K562 (cell line): ENCODE measurements around the gene PIP5KL1. TPM values are rescaled to one million over a fixed set of nuclear protein-coding genes. Genes with fewer than 3 reads are reported as not detected.

ENCODE experiments used
- ATF1 ChIP-seq, 2 experiments: fragments of 450-650 bp in 1 of 2; IDR thresholded peaks; 2 replicates each; pipeline ENCODE4 v1.6.1; 2016; ENCODE audit warnings: missing compliant biosample characterization in 1 of 2, missing genetic modification characterization in 1 of 2
- BRF2 ChIP-seq: IDR thresholded peaks from 3 replicates; pipeline ENCODE4 v1.6.1; 2011; ENCODE audit warnings: borderline replicate concordance, mild to moderate bottlenecking; ENCODE audit not compliant: insufficient read length, insufficient read depth
- CUX1 ChIP-seq: fragments of 200-800 bp; sonication (Bioruptor generic); IDR thresholded peaks from 2 replicates; pipeline ENCODE4 v1.6.1; 2016; ENCODE audit warnings: missing genetic modification characterization, missing compliant biosample characterization
- ETV1 ChIP-seq: fragments of 450-650 bp; conservative IDR thresholded peaks from 2 replicates; pipeline ENCODE4 v1.6.1; 2016; ENCODE audit warnings: missing genetic modification characterization, control low read depth, low read depth, missing compliant biosample characterization
- HNRNPUL1 ChIP-seq: fragments of 200-400 bp; formaldehyde crosslinking; IDR thresholded peaks from 2 replicates; pipeline ENCODE4 v1.6.1; 2017; ENCODE audit warnings: low read length
- JUN ChIP-seq, 2 experiments: sonication (generic) in 1 of 2; formaldehyde crosslinking in 1 of 2; IDR thresholded peaks; 2 replicates each; pipeline versions ENCODE4 v1.6.1 to v1.8.0; 2012 to 2022; ENCODE audit warnings: borderline replicate concordance in 2 of 2, mild to moderate bottlenecking in 2 of 2, improper control_type of control experiment in 1 of 2, low read depth in 1 of 2, low read length in 1 of 2, missing genetic modification reagents in 1 of 2
- MTA3 ChIP-seq: fragments of 450-650 bp; formaldehyde crosslinking; IDR thresholded peaks from 2 replicates; pipeline ENCODE4 v1.6.1; 2017; ENCODE audit warnings: mild to moderate bottlenecking, borderline replicate concordance
- PATZ1 ChIP-seq: fragments of 250-450 bp; sonication (Bioruptor Pico); IDR thresholded peaks from 2 replicates; pipeline ENCODE4 v1.5.0; 2020; ENCODE audit warnings: mild to moderate bottlenecking, borderline replicate concordance
- POLR2AphosphoS5 ChIP-seq: IDR thresholded peaks from 2 replicates; pipeline ENCODE4 v1.6.1; 2011; ENCODE audit warnings: mild to moderate bottlenecking, low read depth, low read length, moderate library complexity; ENCODE audit not compliant: control insufficient read depth, insufficient read depth
- POLR2B ChIP-seq: fragments of 450-650 bp; IDR thresholded peaks from 2 replicates; pipeline ENCODE4 v1.6.1; 2018; ENCODE audit warnings: low read depth; ENCODE audit not compliant: partially characterized antibody
- POLR3A ChIP-seq: IDR thresholded peaks from 2 replicates; pipeline ENCODE4 v1.6.1; 2011; ENCODE audit warnings: borderline replicate concordance, mild to moderate bottlenecking, moderate library complexity; ENCODE audit not compliant: insufficient read length, insufficient read depth; ENCODE audit errors: extremely low read depth
- RFX7 ChIP-seq: fragments of 250-450 bp; sonication (Bioruptor Pico); IDR thresholded peaks from 2 replicates; pipeline ENCODE4 v1.5.1; 2021; ENCODE audit warnings: mild to moderate bottlenecking
- ZBTB17 ChIP-seq: fragments of 450-650 bp; formaldehyde crosslinking; IDR thresholded peaks from 2 replicates; pipeline ENCODE4 v1.4.0; 2020; ENCODE audit warnings: mild to moderate bottlenecking
- ZNF263 ChIP-seq: sonication (generic); formaldehyde crosslinking; IDR thresholded peaks from 2 replicates; pipeline ENCODE4 v1.8.0; 2022; ENCODE audit warnings: mild to moderate bottlenecking, missing genetic modification reagents, borderline replicate concordance
- ZNF280A ChIP-seq: fragments of 450-650 bp; IDR thresholded peaks from 2 replicates; pipeline ENCODE4 v1.6.1; 2018; ENCODE audit warnings: mild to moderate bottlenecking, low read depth; ENCODE audit not compliant: partially characterized antibody
- ZNF695 ChIP-seq: fragments of 450-650 bp; formaldehyde crosslinking; IDR thresholded peaks from 2 replicates; pipeline ENCODE4 v1.4.0; 2020; ENCODE audit warnings: mild to moderate bottlenecking, moderate library complexity
- polyA plus RNA-seq, 8 experiments: library from polyadenylated mRNA; depleted of rRNA in 4 of 8; stranded (reverse) in 5 of 8; unstranded in 3 of 8; fragments of >200 nt; fragmentation: Nextera tagmentation in 2 of 8; fragmentation: Illumina TruSeq in 1 of 8; extraction: Ambion mirVana in 2 of 8; extraction: Trizol in 1 of 8; gene quantifications; 2 replicates each; pipeline versions ENCODE4 v1.2.1 to v1.2.3, GENCODE V29; 2011 to 2014; ENCODE audit warnings: inconsistent platforms in 1 of 8, missing spikeins in 1 of 8
- total RNA-seq, 7 experiments: library from RNA; depleted of rRNA in 6 of 7; stranded (reverse); fragments of >200 nt in 6 of 7; fragmentation: Illumina TruSeq in 2 of 7; extraction: Trizol in 2 of 7; gene quantifications; 2 replicates each; pipeline versions ENCODE4 v1.2.1 to v1.2.3, GENCODE V29; 2011 to 2021; ENCODE audit warnings: low replicate concordance in 1 of 7

PIP5KL1 gene
- total and polyA plus RNA-seq, 9 of the 15 experiments (the other 6 are each of a cell fraction or from before 2014, with no cell fraction given), result 0.18 to 4.8 (median 1.2) TPM

GRCh38 chr9:127898433-127899127 lies 32.0 kb downstream of the PIP5KL1 start (continued):
- TF ChIP-seq ATF1 (CRISPR knock-in tag; IDR thresholded peaks at IDR 0.05) (no peak), ATF1 (tag; IDR thresholded peaks at IDR 0.05) (peak; percentile 20), POLR2B (no peak), JUN (IDR thresholded peaks at IDR 0.05; ENCODE audit: borderline replicate concordance, low read depth, low read length) (no peak), JUN (CRISPR knock-in tag; IDR thresholded peaks at IDR 0.05; ENCODE audit: borderline replicate concordance) (peak; percentile 51; the same call in 1 of the 2 replicates), PATZ1 (CRISPR knock-in tag) (no peak), CUX1 (CRISPR knock-in tag) (no peak), BRF2 (no peak), ZNF695 (CRISPR knock-in tag) (no peak), ZNF263 (CRISPR knock-in tag) (peak; percentile 84), RFX7 (CRISPR knock-in tag) (no peak), ZBTB17 (no peak), ZNF280A (no peak), MTA3 (0 out of 2 replicates have a peak, but pooled peaks have one; percentile 58), HNRNPUL1 (no peak), ETV1 (0 out of 2 replicates have a peak, but pooled peaks have one; percentile 26), POLR3A (no peak), POLR2AphosphoS5 (no peak)
